Measurements from ENCODE around the gene BECN2. TPM values are rescaled to one million over a fixed set of nuclear protein-coding genes. Genes with fewer than 3 reads are reported as not detected.

BECN2 gene
- polyA plus RNA-seq, 4 donors, result not detected

- H3K4me3 ChIP-seq (ENCODE audit: low read depth in 1 of 3, low read length in 3 of 3), result no peak overlapping the region
- DNase-seq, result no peak
- H3K4me1 ChIP-seq (ENCODE audit: control insufficient read depth in 3 of 3, insufficient read depth in 2 of 3, low read depth in 1 of 3, low read length in 2 of 3), result no peaks in the 10 kb centered on the region
- FAIRE-seq, result no peak
- no peak overlapping the region for H3K27ac ChIP-seq (ENCODE audit: low read depth in 1 of 3, low read length in 2 of 3)
- 49 to 63% (median 61%) methylated on average over 12 of the region's 12 CpGs for WGBS, 3 donors
- H3K27me3 ChIP-seq (ENCODE audit: control insufficient read depth in 3 of 3, insufficient read depth in 3 of 3, low read length in 3 of 3), result peaks cover 0 to 4% (median 0%) of the 10 kb centered on the region in 3 donors
- no peaks in the 10 kb centered on the region for H3K9me3 ChIP-seq (ENCODE audit: control insufficient read depth in 2 of 2, insufficient read depth in 1 of 2, low read depth in 1 of 2, low read length in 1 of 2)
- H3K36me3 ChIP-seq (ENCODE audit: control insufficient read depth in 3 of 3, insufficient read depth in 2 of 3, low read depth in 1 of 3, low read length in 3 of 3), result no peaks in the 10 kb centered on the region
These were observed 23.2 kb upstream of the BECN2 start for GRCh38 chr1:241934201-241934848.

- Histone ChIP-seq H3K9me3 (ENCODE audit: control insufficient read depth in 2 of 2, insufficient read depth in 1 of 2, low read depth in 1 of 2, low read length in 1 of 2) (no peaks in the 10 kb centered on the region), H3K4me3 (ENCODE audit: low read depth in 1 of 3, low read length in 3 of 3) (no peak overlapping the region), H3K36me3 (ENCODE audit: control insufficient read depth in 3 of 3, insufficient read depth in 2 of 3, low read depth in 1 of 3, low read length in 3 of 3) (no peaks in the 10 kb centered on the region), H3K27ac (ENCODE audit: low read depth in 1 of 3, low read length in 2 of 3) (no peak overlapping the region), H3K27me3 (ENCODE audit: control insufficient read depth in 3 of 3, insufficient read depth in 3 of 3, low read length in 3 of 3) (peaks cover 0 to 4% (median 0%) of the 10 kb centered on the region in 3 donors), H3K4me1 (ENCODE audit: control insufficient read depth in 3 of 3, insufficient read depth in 2 of 3, low read depth in 1 of 3, low read length in 2 of 3) (no peaks in the 10 kb centered on the region)
- DNase-seq (no peak), FAIRE-seq (no peak)
- 71 to 78% (median 73%) methylated on average over 7 of the region's 7 CpGs for WGBS, 3 donors
These were observed 22.7 kb upstream of the BECN2 start for GRCh38 chr1:241934866-241935265.

- Histone ChIP-seq H3K9me3 (ENCODE audit: control insufficient read depth in 2 of 2, insufficient read depth in 1 of 2, low read depth in 1 of 2, low read length in 1 of 2) (no peaks in the 10 kb centered on the region), H3K4me3 (ENCODE audit: low read depth in 1 of 3, low read length in 3 of 3) (no peak overlapping the region), H3K4me1 (ENCODE audit: control insufficient read depth in 3 of 3, insufficient read depth in 2 of 3, low read depth in 1 of 3, low read length in 2 of 3) (no peaks in the 10 kb centered on the region), H3K36me3 (ENCODE audit: control insufficient read depth in 3 of 3, insufficient read depth in 2 of 3, low read depth in 1 of 3, low read length in 3 of 3) (no peaks in the 10 kb centered on the region), H3K27me3 (ENCODE audit: control insufficient read depth in 3 of 3, insufficient read depth in 3 of 3, low read length in 3 of 3) (no peaks in the 10 kb centered on the region), H3K27ac (ENCODE audit: low read depth in 1 of 3, low read length in 2 of 3) (no peak overlapping the region)
- 57 to 72% (median 70%) methylated on average over 1 of the region's 1 CpG for WGBS, 3 donors
- DNase-seq (no peak), FAIRE-seq (no peak)
These were observed 17.8 kb upstream of the BECN2 start for GRCh38 chr1:241939798-241940197.

- DNase-seq, result no peak
- Histone ChIP-seq H3K9me3 (ENCODE audit: control insufficient read depth in 2 of 2, insufficient read depth in 1 of 2, low read depth in 1 of 2, low read length in 1 of 2) (no peaks in the 10 kb centered on the region), H3K4me1 (ENCODE audit: control insufficient read depth in 3 of 3, insufficient read depth in 2 of 3, low read depth in 1 of 3, low read length in 2 of 3) (no peaks in the 10 kb centered on the region), H3K27me3 (ENCODE audit: control insufficient read depth in 3 of 3, insufficient read depth in 3 of 3, low read length in 3 of 3) (no peaks in the 10 kb centered on the region), H3K4me3 (ENCODE audit: low read depth in 1 of 3, low read length in 3 of 3) (no peak overlapping the region), H3K36me3 (ENCODE audit: control insufficient read depth in 3 of 3, insufficient read depth in 2 of 3, low read depth in 1 of 3, low read length in 3 of 3) (no peaks in the 10 kb centered on the region), H3K27ac (ENCODE audit: low read depth in 1 of 3, low read length in 2 of 3) (no peak overlapping the region)
- FAIRE-seq, result no peak
- WGBS, 3 donors, result 70 to 81% (median 79%) methylated on average over 4 of the region's 4 CpGs
These were observed 14.8 kb upstream of the BECN2 start for GRCh38 chr1:241942738-241943137.

- H3K4me3 ChIP-seq (ENCODE audit: low read depth in 1 of 3, low read length in 3 of 3), result peak overlapping the region in 1 of 3 donors; percentile 38
- FAIRE-seq, result no peak
These were observed 13.3 kb upstream of the BECN2 start for GRCh38 chr1:241944300-241944699.

GRCh38 chr1:241947354-241947753 lies 10.2 kb upstream of the BECN2 start:
- no peaks in the 10 kb centered on the region for H3K9me3 ChIP-seq (ENCODE audit: control insufficient read depth in 2 of 2, insufficient read depth in 1 of 2, low read depth in 1 of 2, low read length in 1 of 2)
- no peak for FAIRE-seq
- no peak for DNase-seq
- H3K4me3 ChIP-seq (ENCODE audit: low read depth in 1 of 3, low read length in 3 of 3), result no peak overlapping the region
- WGBS, 3 donors, result 71 to 75% (median 74%) methylated on average over 6 of the region's 6 CpGs
- no peaks in the 10 kb centered on the region for H3K27me3 ChIP-seq (ENCODE audit: control insufficient read depth in 3 of 3, insufficient read depth in 3 of 3, low read length in 3 of 3)
- no peak overlapping the region for H3K27ac ChIP-seq (ENCODE audit: low read depth in 1 of 3, low read length in 2 of 3)
- H3K4me1 ChIP-seq (ENCODE audit: control insufficient read depth in 3 of 3, insufficient read depth in 2 of 3, low read depth in 1 of 3, low read length in 2 of 3), result no peaks in the 10 kb centered on the region
- H3K36me3 ChIP-seq (ENCODE audit: control insufficient read depth in 3 of 3, insufficient read depth in 2 of 3, low read depth in 1 of 3, low read length in 3 of 3), result no peaks in the 10 kb centered on the region

More at GRCh38 chr1:241944300-241944699, 13.3 kb upstream of the BECN2 start:
- H3K27ac ChIP-seq (ENCODE audit: low read depth in 1 of 3, low read length in 2 of 3), result no peak overlapping the region
- H3K27me3 ChIP-seq (ENCODE audit: control insufficient read depth in 3 of 3, insufficient read depth in 3 of 3, low read length in 3 of 3), result no peaks in the 10 kb centered on the region
- no peaks in the 10 kb centered on the region for H3K4me1 ChIP-seq (ENCODE audit: control insufficient read depth in 3 of 3, insufficient read depth in 2 of 3, low read depth in 1 of 3, low read length in 2 of 3)
- H3K9me3 ChIP-seq (ENCODE audit: control insufficient read depth in 2 of 2, insufficient read depth in 1 of 2, low read depth in 1 of 2, low read length in 1 of 2), result no peaks in the 10 kb centered on the region
- no peaks in the 10 kb centered on the region for H3K36me3 ChIP-seq (ENCODE audit: control insufficient read depth in 3 of 3, insufficient read depth in 2 of 3, low read depth in 1 of 3, low read length in 3 of 3)
- no peak for DNase-seq
- 66 to 85% (median 71%) methylated on average over 5 of the region's 5 CpGs for WGBS, 3 donors

GRCh38 chr1:241950390-241950789 lies 7.2 kb upstream of the BECN2 start:
- H3K4me1 ChIP-seq (ENCODE audit: control insufficient read depth in 3 of 3, insufficient read depth in 2 of 3, low read depth in 1 of 3, low read length in 2 of 3), result no peaks in the 10 kb centered on the region
- no peaks in the 10 kb centered on the region for H3K9me3 ChIP-seq (ENCODE audit: control insufficient read depth in 2 of 2, insufficient read depth in 1 of 2, low read depth in 1 of 2, low read length in 1 of 2)
- H3K36me3 ChIP-seq (ENCODE audit: control insufficient read depth in 3 of 3, insufficient read depth in 2 of 3, low read depth in 1 of 3, low read length in 3 of 3), result no peaks in the 10 kb centered on the region
- DNase-seq (no peak), FAIRE-seq (no peak)
- H3K27ac ChIP-seq (ENCODE audit: low read depth in 1 of 3, low read length in 2 of 3), result no peak overlapping the region
- no peak overlapping the region for H3K4me3 ChIP-seq (ENCODE audit: low read depth in 1 of 3, low read length in 3 of 3)
- 66 to 70% (median 69%) methylated on average over 5 of the region's 5 CpGs for WGBS, 3 donors
- no peaks in the 10 kb centered on the region for H3K27me3 ChIP-seq (ENCODE audit: control insufficient read depth in 3 of 3, insufficient read depth in 3 of 3, low read length in 3 of 3)

- H3K36me3 ChIP-seq (ENCODE audit: control insufficient read depth in 3 of 3, insufficient read depth in 2 of 3, low read depth in 1 of 3, low read length in 3 of 3), result no peaks in the 10 kb centered on the region
- H3K27ac ChIP-seq (ENCODE audit: low read depth in 1 of 3, low read length in 2 of 3), result no peak overlapping the region
- no peaks in the 10 kb centered on the region for H3K4me1 ChIP-seq (ENCODE audit: control insufficient read depth in 3 of 3, insufficient read depth in 2 of 3, low read depth in 1 of 3, low read length in 2 of 3)
- H3K9me3 ChIP-seq (ENCODE audit: control insufficient read depth in 2 of 2, insufficient read depth in 1 of 2, low read depth in 1 of 2, low read length in 1 of 2), result no peaks in the 10 kb centered on the region
- no peaks in the 10 kb centered on the region for H3K27me3 ChIP-seq (ENCODE audit: control insufficient read depth in 3 of 3, insufficient read depth in 3 of 3, low read length in 3 of 3)
- FAIRE-seq (no peak), DNase-seq (no peak)
- H3K4me3 ChIP-seq (ENCODE audit: low read depth in 1 of 3, low read length in 3 of 3), result no peak overlapping the region
- WGBS, 3 donors, result 76 to 82% (median 82%) methylated on average over 2 of the region's 2 CpGs
These were observed 4.6 kb downstream of the BECN2 start for GRCh38 chr1:241962153-241962552.

- FAIRE-seq, result no peak
These were observed 6.2 kb downstream of the BECN2 start for GRCh38 chr1:241963722-241964121.

More at GRCh38 chr1:241963722-241964121, 6.2 kb downstream of the BECN2 start:
- Histone ChIP-seq H3K4me3 (ENCODE audit: low read depth in 1 of 3, low read length in 3 of 3) (no peak overlapping the region), H3K36me3 (ENCODE audit: control insufficient read depth in 3 of 3, insufficient read depth in 2 of 3, low read depth in 1 of 3, low read length in 3 of 3) (no peaks in the 10 kb centered on the region), H3K4me1 (ENCODE audit: control insufficient read depth in 3 of 3, insufficient read depth in 2 of 3, low read depth in 1 of 3, low read length in 2 of 3) (no peaks in the 10 kb centered on the region), H3K9me3 (ENCODE audit: control insufficient read depth in 2 of 2, insufficient read depth in 1 of 2, low read depth in 1 of 2, low read length in 1 of 2) (no peaks in the 10 kb centered on the region), H3K27me3 (ENCODE audit: control insufficient read depth in 3 of 3, insufficient read depth in 3 of 3, low read length in 3 of 3) (no peaks in the 10 kb centered on the region), H3K27ac (ENCODE audit: low read depth in 1 of 3, low read length in 2 of 3) (no peak overlapping the region)
- DNase-seq, result no peak

All from small intestine (tissue), 7 donors.